ENCODE data around the gene TNFSF13B.

Gene TNFSF13B

GRCh38 chr13:108268466-108269112 lies 929 bp upstream of the TNFSF13B start:
- H3K9ac ChIP-seq = no peak overlapping the region
- no peak overlapping the region for H3K4me3 ChIP-seq (IDR thresholded peaks at IDR 0.05; ENCODE audit: insufficient read depth, low read depth, low read length)
- H2AFZ ChIP-seq (ENCODE audit: low read depth) = no peak overlapping the region
- no peaks in the 10 kb centered on the region for H3K27me3 ChIP-seq (ENCODE audit: insufficient read depth, low read depth)
- TF ChIP-seq CTCF (conservative IDR thresholded peaks at IDR 0.05; ENCODE audit: low read depth, low read length) = no peak
- H3K36me3 ChIP-seq (ENCODE audit: insufficient read depth) = no peaks in the 10 kb centered on the region
- H3K79me2 ChIP-seq (ENCODE audit: insufficient read depth, low read depth) = no peaks in the 10 kb centered on the region
- H4K20me1 ChIP-seq (ENCODE audit: insufficient read depth) = no peaks in the 10 kb centered on the region
- no peak overlapping the region for H3K4me2 ChIP-seq
- no peak overlapping the region for H3K27ac ChIP-seq
- H3K4me1 ChIP-seq (ENCODE audit: low read depth, poor library complexity, severe bottlenecking) = peaks cover 17% of the 10 kb centered on the region

- no peaks in the 10 kb centered on the region for H3K79me2 ChIP-seq (ENCODE audit: insufficient read depth, low read depth)
- no peaks in the 10 kb centered on the region for H3K36me3 ChIP-seq (ENCODE audit: insufficient read depth)
- H3K9ac ChIP-seq = peak overlapping the region; percentile 40; the same call in 1 of the 2 replicates
- H3K4me2 ChIP-seq = peak overlapping the region; percentile 64
- TF ChIP-seq CTCF (conservative IDR thresholded peaks at IDR 0.05; ENCODE audit: low read depth, low read length) = no peak
- peak overlapping the region; percentile 69; the same call in 1 of the 2 replicates for H2AFZ ChIP-seq (ENCODE audit: low read depth)
- no peaks in the 10 kb centered on the region for H3K27me3 ChIP-seq (ENCODE audit: insufficient read depth, low read depth)
- H3K4me3 ChIP-seq (IDR thresholded peaks at IDR 0.05; ENCODE audit: insufficient read depth, low read depth, low read length) = no peak overlapping the region
- no peaks in the 10 kb centered on the region for H4K20me1 ChIP-seq (ENCODE audit: insufficient read depth)
- peak overlapping the region; percentile 48; the same call in 1 of the 2 replicates for H3K27ac ChIP-seq
- peaks cover 17% of the 10 kb centered on the region for H3K4me1 ChIP-seq (ENCODE audit: low read depth, poor library complexity, severe bottlenecking)
Observed at GRCh38 chr13:108270442-108270841, 924 bp downstream of the TNFSF13B start.

GRCh38 chr13:108272333-108272732 lies 2.8 kb downstream of the TNFSF13B start:
- Histone ChIP-seq H2AFZ (ENCODE audit: low read depth) (no peak overlapping the region), H3K4me1 (ENCODE audit: low read depth, poor library complexity, severe bottlenecking) (peaks cover 17% of the 10 kb centered on the region), H3K27me3 (ENCODE audit: insufficient read depth, low read depth) (no peaks in the 10 kb centered on the region), H3K79me2 (ENCODE audit: insufficient read depth, low read depth) (no peaks in the 10 kb centered on the region), H4K20me1 (ENCODE audit: insufficient read depth) (no peaks in the 10 kb centered on the region), H3K9ac (no peak overlapping the region), H3K36me3 (ENCODE audit: insufficient read depth) (no peaks in the 10 kb centered on the region), H3K27ac (no peak overlapping the region), H3K4me3 (IDR thresholded peaks at IDR 0.05; ENCODE audit: insufficient read depth, low read depth, low read length) (no peak overlapping the region), H3K4me2 (no peak overlapping the region)
- no peak for TF ChIP-seq CTCF (conservative IDR thresholded peaks at IDR 0.05; ENCODE audit: low read depth, low read length)

GRCh38 chr13:108273429-108274118 lies 4.1 kb downstream of the TNFSF13B start:
- Histone ChIP-seq H3K27me3 (ENCODE audit: insufficient read depth, low read depth) (no peaks in the 10 kb centered on the region), H3K4me2 (no peak overlapping the region), H3K27ac (no peak overlapping the region), H2AFZ (ENCODE audit: low read depth) (no peak overlapping the region), H3K36me3 (ENCODE audit: insufficient read depth) (no peaks in the 10 kb centered on the region), H3K9ac (no peak overlapping the region), H4K20me1 (ENCODE audit: insufficient read depth) (no peaks in the 10 kb centered on the region), H3K79me2 (ENCODE audit: insufficient read depth, low read depth) (no peaks in the 10 kb centered on the region), H3K4me3 (IDR thresholded peaks at IDR 0.05; ENCODE audit: insufficient read depth, low read depth, low read length) (no peak overlapping the region), H3K4me1 (ENCODE audit: low read depth, poor library complexity, severe bottlenecking) (peaks cover 17% of the 10 kb centered on the region)
- TF ChIP-seq CTCF (conservative IDR thresholded peaks at IDR 0.05; ENCODE audit: low read depth, low read length) = no peak
